ENCODE results near the gene PAX8. TPM values are rescaled to one million over a fixed set of nuclear protein-coding genes. Genes with fewer than 3 reads are reported as not detected.

Gene PAX8
- total RNA-seq, 2 experiments from 2014 or later: 1.6 to 2.6 TPM

DNA sequence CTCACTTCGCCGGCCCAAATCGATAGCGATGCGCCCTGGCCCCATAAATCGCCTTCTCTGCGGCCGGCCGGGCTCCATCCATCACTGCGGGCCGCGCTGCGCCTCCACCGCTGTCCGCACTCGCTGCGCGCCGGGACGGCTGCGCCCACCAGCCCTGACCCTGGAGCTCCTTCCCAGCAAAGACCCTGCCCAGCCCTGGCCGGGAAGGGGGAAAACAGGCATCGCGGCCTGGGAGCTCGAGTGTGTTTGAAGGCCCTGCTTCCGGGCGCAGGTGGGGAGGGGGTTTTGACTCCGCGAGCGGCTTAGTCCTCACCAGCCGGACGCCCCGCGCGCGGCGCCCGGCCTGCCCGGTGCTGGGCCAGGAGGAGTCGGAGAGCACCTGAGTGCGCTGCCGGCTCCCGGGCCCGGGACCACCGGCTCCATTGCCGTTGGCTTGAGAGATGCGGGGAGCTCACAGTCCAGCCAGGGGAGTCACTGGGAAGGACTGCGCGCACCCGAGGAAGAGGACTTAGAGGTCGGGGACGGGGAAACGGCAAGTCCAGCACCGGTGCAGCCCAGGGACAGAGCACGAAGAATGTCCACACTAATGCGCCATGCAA is 1.1 kb downstream of the PAX8 start:
- Histone ChIP-seq H3K27ac (ENCODE audit: low read depth, low read length, poor library complexity, severe bottlenecking) (no peak overlapping the region), H3K4me3 (ENCODE audit: low read depth, low read length, poor library complexity, severe bottlenecking) (no peak overlapping the region), H3K36me3 (ENCODE audit: insufficient read depth, low read length) (no peaks in the 10 kb centered on the region), H3K4me2 (ENCODE audit: low read length) (no peak overlapping the region), H4K20me1 (ENCODE audit: insufficient read depth, low read length) (no peaks in the 10 kb centered on the region), H3K9me3 (ENCODE audit: low read length) (no peaks in the 10 kb centered on the region), H2AFZ (ENCODE audit: low read length) (no peak overlapping the region), H3K79me2 (ENCODE audit: insufficient read depth, low read depth, low read length) (no peaks in the 10 kb centered on the region), H3K9me2 (ENCODE audit: insufficient read depth, low read length) (no peaks in the 10 kb centered on the region), H3K4me1 (ENCODE audit: insufficient read depth, low read length, poor library complexity, severe bottlenecking) (no peaks in the 10 kb centered on the region)
- ChIA-PET POLR2A (no interaction called here), CTCF (ENCODE audit: unreplicated experiment) (interaction anchor here (0.6 kb wide), 1 partner anchor 103 kb away, joined by 3 read pairs; no protein-coding TSS in a partner anchor)
- DNase-seq (ENCODE audit: low spot score): no peak
- no TSS peak for BruUV-seq (replicated peaks)
- intact Hi-C loops (cut with micrococcal nuclease; ENCODE audit: unreplicated experiment): no loop called here
- no peak for TF ChIP-seq EZH2phosphoT487 (IDR thresholded peaks at IDR 0.05; ENCODE audit: borderline replicate concordance, low read depth, low read length)
- TF ChIP-seq, protein P1, sequence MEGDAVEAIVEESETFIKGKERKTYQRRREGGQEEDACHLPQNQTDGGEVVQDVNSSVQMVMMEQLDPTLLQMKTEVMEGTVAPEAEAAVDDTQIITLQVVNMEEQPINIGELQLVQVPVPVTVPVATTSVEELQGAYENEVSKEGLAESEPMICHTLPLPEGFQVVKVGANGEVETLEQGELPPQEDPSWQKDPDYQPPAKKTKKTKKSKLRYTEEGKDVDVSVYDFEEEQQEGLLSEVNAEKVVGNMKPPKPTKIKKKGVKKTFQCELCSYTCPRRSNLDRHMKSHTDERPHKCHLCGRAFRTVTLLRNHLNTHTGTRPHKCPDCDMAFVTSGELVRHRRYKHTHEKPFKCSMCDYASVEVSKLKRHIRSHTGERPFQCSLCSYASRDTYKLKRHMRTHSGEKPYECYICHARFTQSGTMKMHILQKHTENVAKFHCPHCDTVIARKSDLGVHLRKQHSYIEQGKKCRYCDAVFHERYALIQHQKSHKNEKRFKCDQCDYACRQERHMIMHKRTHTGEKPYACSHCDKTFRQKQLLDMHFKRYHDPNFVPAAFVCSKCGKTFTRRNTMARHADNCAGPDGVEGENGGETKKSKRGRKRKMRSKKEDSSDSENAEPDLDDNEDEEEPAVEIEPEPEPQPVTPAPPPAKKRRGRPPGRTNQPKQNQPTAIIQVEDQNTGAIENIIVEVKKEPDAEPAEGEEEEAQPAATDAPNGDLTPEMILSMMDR (conservative IDR thresholded peaks at IDR 0.05; ENCODE audit: low read length): no peak

DNA sequence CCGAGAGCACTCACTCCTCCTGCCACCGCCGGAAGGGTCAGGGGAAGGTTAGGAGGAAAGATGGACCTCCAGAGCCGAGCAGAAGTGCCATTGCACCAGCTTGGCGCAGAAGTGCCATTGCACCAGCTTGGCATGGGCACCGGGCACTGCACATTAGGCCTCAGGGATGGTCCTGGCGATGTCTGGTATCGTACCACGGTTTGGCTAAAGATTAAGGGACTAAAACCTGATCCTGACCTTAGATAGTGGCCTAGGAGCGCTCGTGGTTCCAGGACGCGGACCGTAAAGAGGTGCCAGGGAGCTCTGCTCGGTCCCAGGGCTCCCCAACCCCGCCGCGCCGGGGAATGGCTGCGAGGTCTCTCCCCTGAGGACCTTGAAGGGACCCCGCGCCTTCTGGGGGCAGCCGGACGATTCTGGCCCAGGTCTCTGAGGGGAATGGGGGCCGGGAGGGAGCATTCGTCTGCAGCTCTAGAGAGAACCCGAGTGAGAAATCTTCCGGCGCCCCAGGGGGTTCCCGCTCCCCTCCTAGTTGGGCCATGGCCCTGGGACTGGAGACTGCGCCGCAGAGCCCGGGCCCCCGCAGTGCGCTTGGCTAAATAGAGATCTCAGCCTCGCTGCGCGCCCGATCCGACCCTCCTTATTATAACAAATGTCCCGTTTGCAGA is 1.8 kb downstream of the PAX8 start:
- no TSS peak for BruUV-seq (replicated peaks)
- intact Hi-C loops (cut with micrococcal nuclease; ENCODE audit: unreplicated experiment): no loop called here
- no peak overlapping the region for H3K4me2 ChIP-seq (ENCODE audit: low read length)

More for the DNA sequence above, 1.8 kb downstream of the PAX8 start:
- no peak overlapping the region for H3K27ac ChIP-seq (ENCODE audit: low read depth, low read length, poor library complexity, severe bottlenecking)
- no peaks in the 10 kb centered on the region for H3K36me3 ChIP-seq (ENCODE audit: insufficient read depth, low read length)
- ChIA-PET POLR2A (no interaction called here), CTCF (ENCODE audit: unreplicated experiment) (interaction anchor here (0.6 kb wide), 1 partner anchor 102 kb away, joined by 3 read pairs; no protein-coding TSS in a partner anchor)
- H2AFZ ChIP-seq (ENCODE audit: low read length): no peak overlapping the region
- H3K79me2 ChIP-seq (ENCODE audit: insufficient read depth, low read depth, low read length): no peaks in the 10 kb centered on the region
- no peak for DNase-seq (ENCODE audit: low spot score)
- no peak overlapping the region for H3K4me3 ChIP-seq (ENCODE audit: low read depth, low read length, poor library complexity, severe bottlenecking)
- TF ChIP-seq, protein P1 (conservative IDR thresholded peaks at IDR 0.05; ENCODE audit: low read length): no peak
- TF ChIP-seq EZH2phosphoT487 (IDR thresholded peaks at IDR 0.05; ENCODE audit: borderline replicate concordance, low read depth, low read length): no peak
- H3K4me1 ChIP-seq (ENCODE audit: insufficient read depth, low read length, poor library complexity, severe bottlenecking): no peaks in the 10 kb centered on the region
- H3K9me3 ChIP-seq (ENCODE audit: low read length): no peaks in the 10 kb centered on the region
- no peaks in the 10 kb centered on the region for H3K9me2 ChIP-seq (ENCODE audit: insufficient read depth, low read length)
- H4K20me1 ChIP-seq (ENCODE audit: insufficient read depth, low read length): no peaks in the 10 kb centered on the region
